Osteocyte (in vitro differentiated cells): Measurements from ENCODE around the gene SGO2. TPM values are rescaled to one million over a fixed set of nuclear protein-coding genes. Genes with fewer than 3 reads are reported as not detected.

Experiments
- DNase-seq: peaks from one replicate; pipeline ENCODE4 v3.0.0; 2021; ENCODE audit warnings: mixed read lengths; ENCODE audit not compliant: unreplicated experiment; ENCODE audit errors: extremely low spot score
- H3K27ac Mint-ChIP-seq: one replicate; pipeline ENCODE4 v1.8.0; 2021; ENCODE audit warnings: mild to moderate bottlenecking, mixed read lengths; ENCODE audit not compliant: unreplicated experiment
- H3K27me3 Mint-ChIP-seq: one replicate; pipeline ENCODE4 v1.8.0; 2021; ENCODE audit warnings: mixed read lengths; ENCODE audit not compliant: unreplicated experiment
- H3K36me3 Mint-ChIP-seq: one replicate; pipeline ENCODE4 v1.8.0; 2021; ENCODE audit warnings: mixed read lengths; ENCODE audit not compliant: unreplicated experiment
- H3K4me1 Mint-ChIP-seq: one replicate; pipeline ENCODE4 v1.8.0; 2021; ENCODE audit warnings: mixed read lengths; ENCODE audit not compliant: unreplicated experiment
- H3K4me3 Mint-ChIP-seq: one replicate; pipeline ENCODE4 v1.8.0; 2021; ENCODE audit warnings: mild to moderate bottlenecking, moderate library complexity, mixed read lengths; ENCODE audit not compliant: unreplicated experiment
- H3K9me3 Mint-ChIP-seq: one replicate; pipeline ENCODE4 v1.8.0; 2021; ENCODE audit warnings: mixed read lengths; ENCODE audit not compliant: unreplicated experiment
- total RNA-seq: library from RNA; stranded (reverse); gene quantifications from 2 replicates; pipeline ENCODE4 v1.2.1, GENCODE V29; 2021
- TF ChIP-seq, protein P1 (sequence below): fragments of 200-600 bp; sonication (generic); IDR thresholded peaks from 2 replicates; pipeline ENCODE4 v1.5.0; 2021; ENCODE audit warnings: antibody characterized with exemption, mild to moderate bottlenecking, moderate library complexity

Gene SGO2
- total RNA-seq, 1 donor from 2014 or later = 5.2 TPM

DNA sequence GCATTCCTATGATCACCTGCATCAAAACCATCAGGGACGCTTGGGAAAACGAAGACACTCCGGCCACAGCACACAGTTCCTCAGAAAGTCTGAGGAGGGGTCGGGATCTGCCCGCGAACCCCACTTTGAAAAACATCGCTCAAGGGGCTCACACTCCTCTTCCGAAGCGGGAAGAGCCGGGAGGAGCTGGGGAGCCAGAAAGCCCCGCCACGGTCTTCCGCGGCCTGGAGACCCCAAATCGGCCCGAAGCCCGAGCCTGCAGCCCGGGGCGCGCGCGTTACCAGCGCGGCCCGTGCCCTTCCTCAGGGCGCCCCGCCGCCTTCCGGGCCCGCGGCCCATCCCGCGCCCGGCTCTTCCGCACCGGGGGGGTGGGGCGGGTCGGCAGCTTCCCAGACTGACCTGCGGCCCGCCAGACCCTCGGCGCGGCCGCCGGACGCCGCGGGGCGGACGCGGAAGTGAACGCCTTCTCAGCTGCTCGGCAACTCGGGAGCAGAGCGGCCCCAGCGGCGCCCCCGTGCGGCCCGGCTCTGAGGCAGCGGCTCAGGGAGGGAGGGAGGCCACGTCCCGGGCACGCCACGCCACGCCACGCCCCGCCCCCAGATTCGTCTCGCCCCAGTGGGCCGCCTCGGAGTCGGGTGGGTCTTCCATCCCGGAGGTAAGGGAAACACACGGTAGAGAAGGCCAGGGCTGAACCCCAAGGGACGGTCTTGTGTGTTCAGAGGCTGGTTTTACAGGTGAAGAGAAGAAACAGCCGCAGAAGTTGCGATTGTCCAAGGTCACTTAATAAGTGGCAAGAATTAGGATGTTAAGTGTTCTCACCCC is 16.2 kb upstream of the SGO2 start, which contains the start of gene KCTD18:
Gene KCTD18, minus strand, starts transcription at position 457 of the 822 bp plus-strand sequence. CDS start 3,052 bp downstream, outside the sequence.
- H3K27ac Mint-ChIP-seq = peak within 1 kb of the TSS; percentile 75
- TF ChIP-seq, protein P1, sequence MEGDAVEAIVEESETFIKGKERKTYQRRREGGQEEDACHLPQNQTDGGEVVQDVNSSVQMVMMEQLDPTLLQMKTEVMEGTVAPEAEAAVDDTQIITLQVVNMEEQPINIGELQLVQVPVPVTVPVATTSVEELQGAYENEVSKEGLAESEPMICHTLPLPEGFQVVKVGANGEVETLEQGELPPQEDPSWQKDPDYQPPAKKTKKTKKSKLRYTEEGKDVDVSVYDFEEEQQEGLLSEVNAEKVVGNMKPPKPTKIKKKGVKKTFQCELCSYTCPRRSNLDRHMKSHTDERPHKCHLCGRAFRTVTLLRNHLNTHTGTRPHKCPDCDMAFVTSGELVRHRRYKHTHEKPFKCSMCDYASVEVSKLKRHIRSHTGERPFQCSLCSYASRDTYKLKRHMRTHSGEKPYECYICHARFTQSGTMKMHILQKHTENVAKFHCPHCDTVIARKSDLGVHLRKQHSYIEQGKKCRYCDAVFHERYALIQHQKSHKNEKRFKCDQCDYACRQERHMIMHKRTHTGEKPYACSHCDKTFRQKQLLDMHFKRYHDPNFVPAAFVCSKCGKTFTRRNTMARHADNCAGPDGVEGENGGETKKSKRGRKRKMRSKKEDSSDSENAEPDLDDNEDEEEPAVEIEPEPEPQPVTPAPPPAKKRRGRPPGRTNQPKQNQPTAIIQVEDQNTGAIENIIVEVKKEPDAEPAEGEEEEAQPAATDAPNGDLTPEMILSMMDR = peak; percentile 94
- peak; percentile 97 for DNase-seq
- no peaks in the 10 kb centered on the region for H3K36me3 Mint-ChIP-seq
- H3K4me3 Mint-ChIP-seq = peak within 1 kb of the TSS; percentile 88
- no peaks in the 10 kb centered on the region for H3K9me3 Mint-ChIP-seq
- H3K4me1 Mint-ChIP-seq = peaks cover 10% of the 10 kb centered on the region
- no peaks in the 10 kb centered on the region for H3K27me3 Mint-ChIP-seq

DNA sequence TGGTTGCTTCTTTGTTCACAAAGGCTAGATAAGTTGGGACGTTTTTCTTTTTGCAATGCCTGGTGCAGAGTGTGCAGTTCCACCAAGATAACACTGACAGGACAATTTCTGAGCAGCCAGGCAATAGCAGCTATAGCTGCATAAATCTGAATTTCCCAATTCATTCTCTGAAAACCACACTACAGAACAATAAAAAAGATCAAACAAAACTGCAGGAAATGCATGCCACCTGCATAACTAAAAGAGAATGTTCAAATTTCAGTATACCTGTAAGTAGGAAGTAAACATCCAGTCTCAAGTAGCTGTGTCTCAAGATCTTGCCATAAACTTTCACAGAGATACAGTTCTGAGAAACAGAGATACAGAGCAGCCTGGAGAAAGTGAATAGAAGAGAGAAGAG is 10.9 kb upstream of the SGO2 start:
- TF ChIP-seq, protein P1 = no peak
- H3K9me3 Mint-ChIP-seq = peaks cover 12% of the 10 kb centered on the region
- H3K4me3 Mint-ChIP-seq = no peak overlapping the region
- H3K36me3 Mint-ChIP-seq = peaks cover 2% of the 10 kb centered on the region
- H3K27me3 Mint-ChIP-seq = peaks cover 10% of the 10 kb centered on the region
- H3K4me1 Mint-ChIP-seq = peaks cover 2% of the 10 kb centered on the region
- no peak overlapping the region for H3K27ac Mint-ChIP-seq
- DNase-seq = no peak

DNA sequence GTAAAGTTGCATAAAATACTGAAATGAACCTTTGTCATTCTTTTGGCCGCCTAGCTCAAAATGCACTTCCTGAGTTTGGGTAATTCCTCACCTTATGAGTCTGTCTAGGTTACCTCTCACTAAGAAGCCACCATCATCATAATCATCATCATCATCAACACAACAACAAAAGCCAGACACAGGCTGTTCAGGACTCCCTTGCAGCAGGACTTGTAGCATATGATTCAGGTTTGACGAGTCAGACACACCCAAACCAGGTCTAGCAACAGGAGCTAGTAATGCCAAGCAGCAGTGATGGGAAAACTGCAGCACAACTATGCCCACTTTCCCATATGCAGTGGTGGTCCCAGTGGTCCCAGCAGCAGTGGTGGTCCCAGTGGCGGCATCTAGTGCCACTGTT is 2.8 kb upstream of the SGO2 start:
- Mint-ChIP-seq H3K27me3 (peaks cover 10% of the 10 kb centered on the region), H3K36me3 (peaks cover 2% of the 10 kb centered on the region), H3K27ac (no peak overlapping the region), H3K4me3 (no peak overlapping the region), H3K4me1 (peaks cover 19% of the 10 kb centered on the region), H3K9me3 (no peaks in the 10 kb centered on the region)
- no peak for DNase-seq
- TF ChIP-seq, protein P1 = no peak

DNA sequence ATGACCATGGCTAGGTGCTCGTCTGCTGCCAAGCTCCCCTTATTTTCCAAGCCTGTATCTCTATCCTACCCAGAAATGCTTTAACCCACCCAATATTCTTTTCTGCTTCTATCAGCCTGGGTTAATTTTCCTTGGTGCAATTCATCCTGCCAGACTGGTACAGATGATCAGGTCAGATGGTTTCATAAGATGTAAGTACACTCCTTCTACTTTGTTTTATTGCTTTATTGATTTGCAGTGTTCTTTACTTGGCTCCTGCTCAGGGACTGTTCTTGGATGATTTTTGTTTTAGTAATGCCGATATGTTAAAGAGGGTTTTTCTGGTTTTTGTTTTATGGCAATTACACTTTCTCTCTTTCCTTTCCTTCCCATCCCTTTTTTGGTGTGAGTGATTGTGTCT is 2.4 kb upstream of the SGO2 start:
- no peak overlapping the region for H3K27ac Mint-ChIP-seq
- TF ChIP-seq, protein P1 = no peak
- no peak for DNase-seq
- peaks cover 19% of the 10 kb centered on the region for H3K4me1 Mint-ChIP-seq
- peaks cover 2% of the 10 kb centered on the region for H3K36me3 Mint-ChIP-seq
- H3K9me3 Mint-ChIP-seq = no peaks in the 10 kb centered on the region
- no peak overlapping the region for H3K4me3 Mint-ChIP-seq
- peaks cover 10% of the 10 kb centered on the region for H3K27me3 Mint-ChIP-seq

DNA sequence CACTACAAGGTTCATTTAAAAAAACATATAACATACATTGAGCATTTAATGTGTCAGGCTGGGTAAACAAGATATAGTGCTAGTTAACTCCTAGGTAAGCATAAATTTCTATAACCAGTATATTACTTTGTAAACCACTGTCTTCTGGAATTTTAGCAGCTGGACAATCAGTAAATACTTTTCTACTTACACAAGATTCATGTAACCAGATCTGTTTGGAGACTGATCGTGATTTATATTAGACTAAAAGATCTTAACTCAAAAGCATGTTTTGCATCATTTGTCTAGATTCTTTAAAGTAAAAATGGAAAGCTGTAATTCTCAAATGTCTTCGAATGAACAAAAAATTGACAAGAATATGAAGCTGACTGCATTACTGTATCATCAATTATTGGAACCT is 941 bp upstream of the SGO2 start:
- H3K9me3 Mint-ChIP-seq = no peaks in the 10 kb centered on the region
- H3K27me3 Mint-ChIP-seq = peaks cover 10% of the 10 kb centered on the region
- H3K4me1 Mint-ChIP-seq = peaks cover 19% of the 10 kb centered on the region
- no peak for DNase-seq
- H3K4me3 Mint-ChIP-seq = peak overlapping the region; percentile 91
- H3K36me3 Mint-ChIP-seq = peaks cover 2% of the 10 kb centered on the region
- no peak overlapping the region for H3K27ac Mint-ChIP-seq
- TF ChIP-seq, protein P1 = no peak
